GM12875 (cell line): ENCODE measurements around the gene WDR11.
"Not testable (repeated sequence)": the region's sequence is repeated elsewhere in the genome, so short reads cannot be mapped to it uniquely, and the experiment has no call there.

ENCODE experiments used
- H3K4me3 ChIP-seq: one replicate; pipeline ENCODE4 v1.5.1; 2011; ENCODE audit warnings: low read depth, low read length, control low read depth
- TF ChIP-seq, protein P1 (sequence below): IDR thresholded peaks from 2 replicates; pipeline ENCODE4 v1.5.1; 2011; ENCODE audit warnings: low read depth, mild to moderate bottlenecking, control low read depth, inconsistent platforms, low read length, moderate library complexity, borderline replicate concordance; ENCODE audit not compliant: insufficient read depth

Gene WDR11

DNA sequence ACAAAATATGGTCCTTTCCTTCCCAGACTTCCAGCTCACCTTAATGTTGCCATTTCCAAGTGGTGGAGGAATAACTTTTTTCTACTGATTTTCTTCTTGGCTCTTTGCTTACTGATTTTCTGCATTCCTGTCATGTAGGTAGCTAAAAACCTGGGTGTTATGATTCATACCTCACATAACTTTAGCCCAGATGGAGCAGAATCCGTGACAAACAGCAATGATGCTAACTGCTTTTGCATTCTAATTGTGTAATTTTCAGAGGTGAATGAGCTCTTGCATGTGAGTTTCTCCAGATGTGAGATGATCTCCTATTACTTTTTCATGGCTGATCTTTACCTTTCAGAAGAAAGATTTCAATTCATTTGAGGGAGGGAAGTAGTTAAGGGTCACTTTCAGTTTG, 43.4 kb downstream of the WDR11 start:
- H3K4me3 ChIP-seq = no peak overlapping the region
- TF ChIP-seq, protein P1, sequence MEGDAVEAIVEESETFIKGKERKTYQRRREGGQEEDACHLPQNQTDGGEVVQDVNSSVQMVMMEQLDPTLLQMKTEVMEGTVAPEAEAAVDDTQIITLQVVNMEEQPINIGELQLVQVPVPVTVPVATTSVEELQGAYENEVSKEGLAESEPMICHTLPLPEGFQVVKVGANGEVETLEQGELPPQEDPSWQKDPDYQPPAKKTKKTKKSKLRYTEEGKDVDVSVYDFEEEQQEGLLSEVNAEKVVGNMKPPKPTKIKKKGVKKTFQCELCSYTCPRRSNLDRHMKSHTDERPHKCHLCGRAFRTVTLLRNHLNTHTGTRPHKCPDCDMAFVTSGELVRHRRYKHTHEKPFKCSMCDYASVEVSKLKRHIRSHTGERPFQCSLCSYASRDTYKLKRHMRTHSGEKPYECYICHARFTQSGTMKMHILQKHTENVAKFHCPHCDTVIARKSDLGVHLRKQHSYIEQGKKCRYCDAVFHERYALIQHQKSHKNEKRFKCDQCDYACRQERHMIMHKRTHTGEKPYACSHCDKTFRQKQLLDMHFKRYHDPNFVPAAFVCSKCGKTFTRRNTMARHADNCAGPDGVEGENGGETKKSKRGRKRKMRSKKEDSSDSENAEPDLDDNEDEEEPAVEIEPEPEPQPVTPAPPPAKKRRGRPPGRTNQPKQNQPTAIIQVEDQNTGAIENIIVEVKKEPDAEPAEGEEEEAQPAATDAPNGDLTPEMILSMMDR = no peak

DNA sequence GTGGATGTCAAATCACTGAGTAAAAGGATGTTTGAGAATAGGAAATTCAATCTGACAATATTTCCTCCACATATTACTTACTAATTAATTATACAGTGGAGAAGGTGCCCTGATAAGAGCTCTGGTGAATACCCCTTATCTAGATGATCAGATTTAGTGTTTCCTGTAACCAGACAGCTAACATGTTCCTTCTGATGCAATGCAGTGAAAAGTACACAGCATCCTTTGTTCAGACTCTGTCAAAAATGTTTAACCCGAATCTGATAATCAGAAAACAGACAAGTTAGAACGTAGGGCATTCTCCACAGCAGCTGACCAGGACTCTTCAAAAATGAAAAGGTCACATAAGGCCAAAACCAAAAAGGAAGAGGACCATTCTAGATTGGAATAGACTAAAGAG, 46.2 kb downstream of the WDR11 start:
- TF ChIP-seq, protein P1 = no peak

DNA sequence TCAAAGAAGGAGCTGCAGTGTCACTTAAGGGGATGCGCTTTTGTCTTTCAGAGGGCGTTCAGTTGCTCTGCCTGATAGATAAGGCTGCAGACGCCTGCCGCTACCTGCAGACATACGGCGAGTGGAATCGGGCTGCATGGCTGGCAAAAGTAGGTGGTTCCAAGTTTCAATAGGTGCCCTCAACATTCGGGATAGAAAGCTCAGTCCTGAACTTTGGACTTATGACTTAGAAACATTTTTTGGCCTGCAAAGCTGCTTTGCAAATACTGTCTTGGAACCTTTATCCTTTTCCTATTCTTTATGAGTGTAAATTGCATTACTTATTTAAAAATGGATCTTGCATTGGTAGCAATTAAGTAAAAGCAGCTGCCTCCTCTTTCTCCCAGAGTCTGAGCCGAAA, 54.1 kb downstream of the WDR11 start:
- TF ChIP-seq, protein P1 = no peak
- H3K4me3 ChIP-seq = no peak overlapping the region

More for the DNA sequence above, 46.2 kb downstream of the WDR11 start:
- no peak overlapping the region for H3K4me3 ChIP-seq

DNA sequence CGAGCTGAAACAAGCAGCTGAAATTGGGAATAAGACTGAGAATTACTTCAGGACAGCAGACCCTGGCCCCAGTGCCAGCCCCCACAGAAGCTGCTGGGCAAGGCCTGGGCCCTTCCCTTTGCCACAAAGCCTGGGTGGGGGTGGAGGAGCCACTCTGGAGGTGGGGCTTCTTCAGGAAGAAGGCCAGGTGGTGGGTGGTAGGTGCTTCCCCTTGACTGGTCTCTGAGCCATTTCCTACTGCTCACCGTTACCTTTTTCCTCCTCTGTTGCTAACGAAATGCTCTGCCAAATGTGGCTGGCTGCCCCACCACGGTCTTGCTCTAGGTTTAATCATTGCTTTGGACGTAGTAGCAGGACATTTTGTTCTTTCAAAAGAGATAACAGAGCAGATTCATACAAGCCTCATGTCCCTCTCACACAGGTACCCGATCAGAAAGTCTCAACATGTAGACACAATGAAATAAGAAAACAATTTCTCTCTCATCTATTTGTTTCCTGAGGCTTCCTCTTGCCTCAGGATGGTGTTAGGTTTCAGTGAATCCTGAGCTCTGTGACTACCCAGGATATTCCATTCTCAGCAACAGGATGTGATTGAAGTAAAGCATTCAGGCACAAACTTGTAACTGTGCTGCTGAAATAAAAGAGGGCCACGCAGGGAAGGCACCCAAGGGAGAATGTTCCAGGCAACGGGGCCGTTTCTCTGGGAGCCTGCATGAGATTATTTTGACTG, 66.5 kb downstream of the WDR11 start:
- TF ChIP-seq, protein P1 = no peak
- H3K4me3 ChIP-seq = no peak overlapping the region

DNA sequence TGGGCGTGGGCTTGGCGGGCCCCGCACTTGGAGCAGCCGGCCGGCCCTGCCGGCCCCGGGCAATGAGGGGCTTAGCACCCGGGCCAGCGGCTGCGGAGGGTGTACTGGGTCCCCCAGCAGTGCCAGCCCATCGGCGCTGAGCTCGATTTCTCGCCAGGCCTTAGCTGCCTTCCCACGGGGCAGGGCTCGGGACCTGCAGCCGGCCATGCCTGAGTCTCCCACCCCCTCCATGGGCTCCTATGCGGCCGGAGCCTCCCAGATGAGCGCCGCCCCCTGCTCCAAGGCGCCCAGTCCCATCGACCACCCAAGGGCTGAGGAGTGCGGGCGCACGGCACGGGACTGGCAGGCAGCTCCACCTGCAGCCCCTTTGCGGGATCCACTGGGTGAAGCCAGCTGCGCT, 72.7 kb downstream of the WDR11 start:
- not testable (repeated sequence) for H3K4me3 ChIP-seq

DNA sequence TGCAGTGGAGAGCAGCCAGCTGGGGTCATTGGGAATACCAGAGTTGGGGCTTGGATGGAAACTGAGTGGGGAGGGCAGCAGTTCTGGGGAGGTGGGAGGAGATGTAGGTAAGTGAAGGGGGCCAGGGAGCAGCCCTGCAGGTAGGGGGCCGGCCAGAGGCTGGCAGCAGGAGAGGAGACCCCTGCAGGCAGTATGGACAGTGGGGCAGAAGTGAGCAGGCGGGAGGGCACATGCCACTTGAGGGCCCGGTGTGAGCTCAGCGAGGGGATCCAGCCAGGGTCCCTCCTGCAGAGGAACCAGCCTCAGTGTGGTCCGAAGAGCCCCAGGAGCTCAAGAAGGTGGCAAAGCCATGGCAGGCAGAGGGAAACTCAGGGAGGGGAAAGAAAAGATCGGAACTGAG, 75.4 kb downstream of the WDR11 start:
- TF ChIP-seq, protein P1 = no peak
- no peak overlapping the region for H3K4me3 ChIP-seq

DNA sequence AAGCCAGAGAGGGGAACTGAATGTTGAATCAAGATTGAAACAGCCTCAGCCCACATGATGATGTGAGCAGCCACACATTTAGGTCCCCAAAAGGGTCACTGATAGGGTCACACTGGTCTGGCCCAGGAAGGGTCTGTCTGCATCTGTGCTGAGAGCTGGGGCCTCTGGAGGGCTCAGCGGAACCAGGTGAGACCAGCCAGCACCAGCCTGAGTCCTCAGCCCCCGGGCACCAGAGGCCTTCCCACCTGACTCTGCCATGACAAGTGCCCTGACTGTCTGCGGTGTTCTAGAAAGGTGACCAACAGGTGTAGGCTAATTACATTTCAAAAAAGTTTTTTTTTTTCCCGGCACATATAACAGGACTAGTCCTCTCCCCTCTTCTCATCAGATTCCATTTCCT, 76.2 kb downstream of the WDR11 start:
- TF ChIP-seq, protein P1 = no peak

DNA sequence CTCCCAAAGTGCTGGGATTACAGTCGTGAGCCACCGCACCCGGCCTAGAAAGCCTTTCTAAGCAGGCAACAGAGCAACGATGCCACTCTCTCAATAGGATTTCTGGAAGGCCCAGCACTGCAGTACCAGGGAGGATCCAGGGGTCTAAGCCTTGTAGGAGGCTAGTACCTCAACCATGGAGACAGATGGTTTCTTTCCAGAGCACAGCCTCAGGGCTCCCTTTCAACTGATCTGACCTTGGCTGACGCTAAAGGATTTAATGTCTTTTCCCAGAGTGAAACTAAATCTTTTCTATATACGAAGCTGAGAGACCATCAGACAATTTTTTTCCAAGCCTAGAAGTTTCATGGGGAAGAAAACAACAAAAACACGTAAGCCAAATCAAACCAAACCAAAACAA, 78.0 kb downstream of the WDR11 start:
- no peak overlapping the region for H3K4me3 ChIP-seq
- TF ChIP-seq, protein P1 = no peak

More for the DNA sequence above, 76.2 kb downstream of the WDR11 start:
- no peak overlapping the region for H3K4me3 ChIP-seq
